Measurements from ENCODE around the gene MBL2.

The MBL2 gene

GRCh38 chr10:52772623-52773022 lies at the start of gene MBL2:
MBL2 (minus strand) TSS chr10:52772784; CDS start chr10:52771635, 1,149 bp downstream.
- DNase-seq (ENCODE audit: low spot score) (no peak), FAIRE-seq (no peak)

DNA sequence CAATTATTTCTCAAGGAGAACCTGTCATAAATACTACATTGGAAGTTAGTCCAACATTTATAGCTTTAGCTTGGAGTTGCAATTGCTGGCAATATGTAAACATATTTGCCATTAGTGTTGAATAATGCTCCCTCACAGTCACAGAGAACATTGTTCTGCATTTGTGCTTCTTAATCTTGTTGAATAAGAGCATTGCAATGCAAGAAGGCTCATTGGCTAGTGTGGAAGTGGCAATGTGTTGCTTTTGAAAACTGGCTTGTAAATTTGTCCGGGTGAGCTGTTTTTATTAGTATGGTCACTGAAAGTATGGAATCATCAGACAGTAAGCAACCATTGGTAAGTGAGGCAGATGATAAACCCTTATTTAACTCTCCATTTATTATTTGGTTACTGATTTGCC lies 47.7 kb upstream of the MBL2 start:
- FAIRE-seq (no peak), DNase-seq (ENCODE audit: low spot score) (no peak)

DNA sequence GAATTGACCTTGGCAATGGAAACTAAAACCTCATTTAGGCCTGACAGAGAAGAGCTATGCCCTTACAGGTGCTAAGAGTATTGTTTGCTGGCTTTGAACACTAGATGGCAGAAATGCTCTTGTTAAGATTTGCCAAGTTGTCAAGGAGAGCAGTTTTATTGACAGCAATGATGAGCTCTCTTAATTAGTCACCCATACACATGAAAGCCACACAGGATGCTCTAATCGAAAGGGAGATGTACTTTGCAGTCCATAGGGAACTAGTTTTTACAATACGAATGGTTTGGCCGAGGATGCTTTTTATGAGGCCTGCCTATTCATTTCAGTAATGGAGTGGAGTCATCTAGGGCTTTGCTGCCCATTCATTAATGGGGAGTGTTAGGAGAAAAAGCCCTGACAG lies 45.4 kb upstream of the MBL2 start:
- DNase-seq (ENCODE audit: low spot score), result peak; percentile 57

GRCh38 chr10:52814506-52814905 lies 41.9 kb upstream of the MBL2 start:
- FAIRE-seq (peak; percentile 40), DNase-seq (ENCODE audit: low spot score) (no peak)

More for the DNA sequence above, 45.4 kb upstream of the MBL2 start:
- peak; percentile 84 for FAIRE-seq

DNA sequence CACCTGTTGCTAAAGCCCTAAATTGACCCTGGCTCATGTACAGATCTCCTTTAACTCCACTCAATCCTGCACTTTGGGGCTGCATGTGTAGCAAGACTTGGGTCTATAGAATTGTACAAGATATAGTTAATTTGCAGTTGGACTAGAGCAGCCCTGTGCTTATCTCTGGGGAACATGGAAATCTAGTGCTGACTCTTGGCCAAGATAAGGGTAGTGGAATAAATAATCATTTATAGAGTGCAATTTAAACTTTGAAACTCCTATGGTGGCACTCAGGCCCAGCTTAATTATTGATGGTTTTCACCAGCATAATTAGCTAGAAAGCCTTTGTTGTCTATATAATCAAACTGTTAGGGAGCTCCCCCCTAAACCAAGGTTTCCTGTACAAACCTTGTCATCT lies 39.2 kb upstream of the MBL2 start:
- FAIRE-seq (no peak), DNase-seq (ENCODE audit: low spot score) (no peak)

GRCh38 chr10:52810761-52811160 lies 38.2 kb upstream of the MBL2 start:
- no peak for FAIRE-seq
- no peak for DNase-seq (ENCODE audit: low spot score)

GRCh38 chr10:52807803-52808202 lies 35.2 kb upstream of the MBL2 start:
- FAIRE-seq, result no peak
- no peak for DNase-seq (ENCODE audit: low spot score)

DNA sequence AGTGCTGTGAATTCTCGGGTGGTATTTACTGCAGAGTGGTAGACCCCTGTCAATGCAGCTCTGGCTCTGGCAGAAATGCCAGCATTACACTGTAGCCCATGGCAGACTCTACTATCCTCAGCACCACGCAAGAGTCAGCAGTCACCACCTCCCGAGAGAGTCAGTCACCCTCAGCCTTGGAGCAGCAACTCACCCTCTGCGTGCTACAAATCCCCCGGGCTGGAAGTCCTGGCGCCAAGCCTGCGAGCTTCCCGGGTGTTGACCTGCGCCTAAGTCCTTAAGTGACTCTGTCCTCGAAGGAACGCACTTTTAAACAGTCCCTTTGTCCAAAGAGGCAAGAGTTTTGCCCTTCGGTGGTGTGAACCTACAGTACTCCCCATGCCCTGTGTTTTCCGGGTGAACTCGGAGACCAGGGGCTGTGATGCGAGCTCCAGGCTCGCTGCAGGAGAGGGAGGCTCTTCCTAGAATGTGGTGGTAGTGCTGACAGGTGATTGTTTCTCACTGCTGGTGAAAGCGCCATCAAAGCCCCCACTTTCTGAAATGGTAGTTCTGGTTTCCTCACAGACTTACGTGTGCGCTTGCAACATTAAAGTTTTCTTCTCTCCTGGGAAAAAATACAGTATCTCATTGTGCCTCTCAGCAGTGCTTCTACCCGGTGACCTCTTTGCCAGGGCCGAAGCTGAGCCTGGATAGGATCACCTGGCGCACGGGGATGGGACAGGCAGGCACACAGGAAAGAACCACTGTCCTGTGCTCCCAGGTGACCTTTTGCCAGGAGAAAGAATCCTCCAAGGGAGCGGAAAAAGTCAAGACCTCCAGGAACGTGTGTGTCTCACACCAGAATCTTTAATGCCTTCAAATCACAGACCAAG lies 33.1 kb upstream of the MBL2 start:
- no peak for DNase-seq (ENCODE audit: low spot score)
- FAIRE-seq, result no peak

- FAIRE-seq (no peak), DNase-seq (ENCODE audit: low spot score) (no peak)
Observed at GRCh38 chr10:52801947-52802346, 29.4 kb upstream of the MBL2 start.

DNA sequence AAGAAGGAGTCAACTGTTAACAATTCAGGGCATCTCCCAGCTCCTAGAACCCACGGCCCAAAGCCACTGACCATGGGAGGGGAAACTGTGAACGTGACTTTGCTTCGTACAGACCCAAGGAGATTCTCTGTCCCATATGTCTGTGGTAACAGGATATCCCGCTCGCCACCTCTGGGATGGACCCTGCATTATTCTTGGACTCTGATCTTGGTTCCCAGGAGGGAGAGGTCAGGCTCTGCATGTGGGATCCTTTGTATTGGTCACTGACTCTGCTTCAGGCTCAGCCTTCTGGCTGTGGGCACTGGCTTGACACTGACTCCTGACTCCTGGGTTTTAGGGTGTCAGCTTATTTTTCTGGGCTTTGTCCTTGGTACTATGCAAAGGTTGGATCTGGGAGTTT lies 13.5 kb upstream of the MBL2 start:
- no peak for DNase-seq (ENCODE audit: low spot score)
- no peak for FAIRE-seq

DNA sequence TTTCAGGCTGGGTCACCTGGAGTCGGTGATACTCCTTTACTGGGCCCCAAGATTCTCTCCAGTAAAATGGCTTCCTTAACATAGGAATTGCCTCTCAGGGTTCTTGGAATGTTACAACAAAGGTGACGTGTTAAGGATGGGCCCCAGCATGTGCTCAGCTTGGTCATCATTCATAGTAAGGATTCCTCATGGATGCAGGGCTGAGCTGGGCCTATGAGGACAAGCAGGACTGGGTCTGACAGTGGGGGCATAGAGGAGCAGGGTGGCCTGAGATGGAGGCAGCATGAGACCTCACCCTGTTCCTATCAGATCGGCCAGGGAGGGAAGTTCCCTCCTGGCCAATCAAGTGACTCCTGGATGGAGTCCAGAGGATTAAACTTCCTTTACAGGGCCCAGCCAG lies 12.8 kb upstream of the MBL2 start:
- DNase-seq (ENCODE audit: low spot score) (no peak), FAIRE-seq (peak; percentile 46)

- DNase-seq (ENCODE audit: low spot score), result no peak
Observed at GRCh38 chr10:52783726-52784125, 11.1 kb upstream of the MBL2 start.

GRCh38 chr10:52782554-52782953 lies 10.0 kb upstream of the MBL2 start:
- FAIRE-seq (no peak), DNase-seq (ENCODE audit: low spot score) (no peak)

More at GRCh38 chr10:52783726-52784125, 11.1 kb upstream of the MBL2 start:
- no peak for FAIRE-seq

- no peak for DNase-seq (ENCODE audit: low spot score)
- no peak for FAIRE-seq
Observed at GRCh38 chr10:52780391-52781155, 8.0 kb upstream of the MBL2 start.

DNA sequence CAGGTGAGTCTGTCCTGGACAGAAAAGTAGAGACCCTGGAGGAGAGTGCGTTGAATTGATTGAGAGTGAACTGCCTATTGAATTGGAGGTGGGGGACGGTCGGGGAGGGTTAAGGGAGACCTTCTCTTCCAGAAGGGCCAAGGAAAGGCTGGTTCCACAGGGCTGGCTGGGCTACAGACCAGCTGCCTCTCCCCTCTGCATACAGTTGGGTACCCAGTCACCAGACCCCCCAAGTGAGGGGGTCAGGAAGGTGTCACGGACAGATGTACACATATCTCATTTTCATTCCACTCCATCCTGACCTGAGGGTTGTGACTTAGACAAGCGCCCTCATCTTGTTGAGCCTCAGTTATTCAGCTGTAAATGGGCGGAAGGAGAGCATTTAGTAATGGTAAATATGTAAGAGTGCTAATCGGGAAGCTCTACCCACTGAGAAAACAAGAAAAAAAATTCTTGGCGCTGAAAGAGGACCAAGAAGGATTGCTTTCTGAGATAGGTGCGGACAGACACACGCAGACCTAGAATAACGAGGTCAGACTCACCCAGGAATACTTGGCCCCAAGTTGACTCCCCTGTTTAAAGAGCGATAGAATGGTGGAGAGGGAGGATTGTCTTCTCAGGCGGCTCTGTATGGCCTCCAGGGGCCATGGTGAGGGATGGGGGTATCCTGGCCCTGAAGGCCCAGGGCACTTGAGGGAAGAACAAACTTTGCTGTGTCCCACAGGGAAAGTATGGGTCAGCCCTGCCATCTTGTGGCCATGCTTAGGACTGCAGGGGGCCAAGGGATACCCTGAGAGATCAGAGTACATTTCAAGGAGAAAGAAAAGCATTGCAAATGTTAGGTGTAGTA lies 7.2 kb upstream of the MBL2 start:
- FAIRE-seq (peak; percentile 65), DNase-seq (ENCODE audit: low spot score) (peak; percentile 84)

- peak; percentile 40 for DNase-seq (ENCODE audit: low spot score)
- FAIRE-seq, result no peak
Observed at GRCh38 chr10:52778511-52779392, 6.2 kb upstream of the MBL2 start.

- DNase-seq (ENCODE audit: low spot score) (no peak), FAIRE-seq (no peak)
Observed at GRCh38 chr10:52777414-52777813, 4.8 kb upstream of the MBL2 start.

DNA sequence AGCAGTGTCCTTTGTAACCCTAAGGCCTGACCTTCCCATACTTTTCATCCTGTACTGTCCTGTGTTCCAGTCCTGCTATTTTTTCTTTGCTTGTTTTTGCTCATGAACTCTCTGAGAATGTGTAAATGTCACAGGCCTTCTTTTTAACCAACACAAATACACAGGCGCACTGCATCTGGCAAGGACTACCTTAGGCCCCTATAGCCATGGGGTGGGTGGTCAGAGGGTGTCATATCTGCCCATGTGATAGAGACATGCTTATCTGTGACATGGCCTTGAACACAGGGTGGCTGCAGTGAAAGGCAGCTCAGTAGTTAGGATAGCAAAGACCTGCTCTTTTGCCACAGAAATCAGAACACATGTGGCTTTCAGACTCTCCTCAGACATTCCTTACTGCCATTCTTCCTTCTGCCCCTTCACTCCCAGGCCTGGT lies 3.9 kb upstream of the MBL2 start:
- FAIRE-seq, result no peak

DNA sequence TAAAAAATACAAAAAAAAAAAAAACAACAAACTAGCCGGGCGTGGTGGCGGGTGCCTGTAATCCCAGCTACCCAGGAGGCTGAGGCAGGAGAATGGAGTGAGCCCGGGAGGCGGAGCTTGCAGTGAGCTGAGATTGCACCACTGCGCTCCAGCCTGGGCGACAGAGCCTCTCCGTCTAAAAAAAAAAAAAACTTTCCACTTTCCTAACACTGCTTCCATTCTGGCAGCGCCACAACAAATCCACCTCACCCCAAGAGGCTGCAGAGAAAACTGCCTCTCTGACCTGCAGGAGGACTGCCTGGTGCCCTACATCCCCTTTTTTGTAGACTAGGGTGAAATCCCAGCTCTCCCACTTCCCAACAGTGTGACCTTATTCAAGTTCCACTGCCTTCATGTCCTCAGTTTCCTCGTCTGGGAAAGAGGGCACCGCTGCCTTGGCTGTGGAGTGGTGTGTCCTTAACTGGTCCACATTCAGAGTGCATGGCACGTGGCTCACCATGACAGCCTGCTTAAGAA lies 2.6 kb upstream of the MBL2 start:
- DNase-seq (ENCODE audit: low spot score), result no peak
- FAIRE-seq, result no peak

More for the DNA sequence above, 3.9 kb upstream of the MBL2 start:
- DNase-seq (ENCODE audit: low spot score), result no peak

GRCh38 chr10:52774600-52775106 lies 2.1 kb upstream of the MBL2 start:
- no peak for FAIRE-seq
- no peak for DNase-seq (ENCODE audit: low spot score)

Data from urothelium cell line (cell line).